Muscle layer of colon (tissue), 2 donors: ENCODE measurements around the gene PTPRG.
A peak's percentile ranks its signal among the peaks of the same experiment; 100 is the strongest.
"Not testable (repeated sequence)": the region's sequence is repeated elsewhere in the genome, so short reads cannot be mapped to it uniquely, and the experiment has no call there.

Experiments
- H3K27ac ChIP-seq: one replicate; pipeline ENCODE4 v1.7.0; 2013; ENCODE audit warnings: low read depth, mild to moderate bottlenecking, low read length, moderate library complexity
- H3K27me3 ChIP-seq, 2 donors: one replicate each; pipeline ENCODE4 v1.7.0; 2013; ENCODE audit warnings: low read length in 2 of 2, mild to moderate bottlenecking in 2 of 2; ENCODE audit not compliant: insufficient read depth in 2 of 2, control insufficient read depth in 1 of 2
- H3K36me3 ChIP-seq: one replicate; pipeline ENCODE4 v1.7.0; 2013; ENCODE audit warnings: mild to moderate bottlenecking, low read length; ENCODE audit not compliant: insufficient read depth
- H3K4me1 ChIP-seq: one replicate; pipeline ENCODE4 v1.7.0; 2013; ENCODE audit warnings: mild to moderate bottlenecking, low read length; ENCODE audit not compliant: insufficient read depth
- H3K4me3 ChIP-seq, 2 donors: one replicate each; pipeline ENCODE4 v1.7.0; 2013; ENCODE audit warnings: low read length in 2 of 2, low read depth in 1 of 2, mild to moderate bottlenecking in 1 of 2, moderate library complexity in 1 of 2
- H3K9ac ChIP-seq: one replicate; pipeline ENCODE4 v1.7.0; 2013; ENCODE audit warnings: low read length
- H3K9me3 ChIP-seq: one replicate; pipeline ENCODE4 v1.7.0; 2013; ENCODE audit warnings: mild to moderate bottlenecking, low read length
- donor health status: abdominal sarcoma.
- donor health status: Adenocarcinoma of cecum.

The PTPRG gene

DNA sequence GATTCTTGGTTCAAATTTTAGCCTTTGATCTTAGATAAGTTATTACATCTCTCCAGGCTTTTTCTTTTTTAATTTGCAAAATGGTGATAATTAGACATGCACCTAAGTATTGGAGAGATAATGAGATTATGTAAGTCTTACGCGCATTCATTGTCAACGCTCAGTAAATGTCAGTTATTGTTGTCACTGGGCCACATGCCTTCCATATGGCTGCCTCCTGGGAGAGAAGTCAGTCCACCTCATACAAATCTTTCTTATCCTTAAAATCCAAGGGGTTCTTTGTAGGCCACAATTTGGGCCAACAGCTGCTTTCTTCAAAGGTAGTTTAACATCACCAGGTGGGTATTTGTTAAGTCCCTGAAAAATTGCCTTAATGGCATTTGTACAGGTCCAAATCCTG, 25.5 kb upstream of the PTPRG start:
- H3K9ac ChIP-seq, result no peak overlapping the region
- no peaks in the 10 kb centered on the region for H3K27me3 ChIP-seq
- no peak overlapping the region for H3K27ac ChIP-seq
- no peaks in the 10 kb centered on the region for H3K9me3 ChIP-seq
- no peaks in the 10 kb centered on the region for H3K36me3 ChIP-seq
- H3K4me3 ChIP-seq, result no peak overlapping the region
- no peaks in the 10 kb centered on the region for H3K4me1 ChIP-seq

DNA sequence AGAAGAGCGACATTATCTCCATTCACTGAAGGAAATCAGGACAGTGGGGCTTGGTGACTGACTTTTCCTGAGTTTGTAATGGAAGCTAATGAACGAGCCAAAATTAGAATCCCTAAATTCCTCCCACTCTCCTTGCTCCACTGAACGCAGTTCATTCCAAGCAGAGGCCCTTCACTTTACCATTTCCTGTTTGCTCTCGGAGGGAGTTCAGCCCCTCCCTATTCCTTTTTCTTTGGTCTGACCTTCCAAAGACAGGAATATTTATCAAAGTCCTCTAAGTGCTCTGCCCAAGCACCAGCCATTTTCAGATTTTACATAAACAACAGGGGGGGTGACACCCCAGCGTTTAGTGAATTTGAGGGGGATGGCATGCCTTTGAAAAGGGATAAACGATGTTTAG, 24.0 kb upstream of the PTPRG start:
- H3K4me1 ChIP-seq, result no peaks in the 10 kb centered on the region
- H3K27me3 ChIP-seq, result no peaks in the 10 kb centered on the region
- no peak overlapping the region for H3K4me3 ChIP-seq
- no peaks in the 10 kb centered on the region for H3K9me3 ChIP-seq
- H3K27ac ChIP-seq, result no peak overlapping the region
- H3K9ac ChIP-seq, result no peak overlapping the region
- no peaks in the 10 kb centered on the region for H3K36me3 ChIP-seq

DNA sequence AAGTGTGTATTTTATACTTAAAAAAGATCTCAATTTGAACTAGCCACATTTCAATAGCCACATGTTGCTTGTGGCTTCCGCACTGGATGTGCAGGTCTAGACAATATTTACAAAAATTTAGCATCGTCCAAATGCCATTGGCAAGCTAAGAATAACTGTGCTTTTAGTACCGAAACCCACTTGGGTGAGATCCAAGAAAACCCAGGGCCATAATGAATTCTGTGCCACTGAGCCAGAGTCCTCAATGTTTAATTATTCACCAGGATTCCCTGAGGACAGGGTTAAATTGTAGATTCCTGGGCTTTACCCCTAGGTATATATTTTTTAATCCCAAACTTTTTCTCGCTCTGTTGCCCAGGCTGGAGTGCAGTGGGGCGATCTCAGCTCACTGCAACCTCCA, 22.9 kb upstream of the PTPRG start:
- H3K9me3 ChIP-seq, result no peaks in the 10 kb centered on the region
- no peak overlapping the region for H3K4me3 ChIP-seq
- H3K4me1 ChIP-seq, result no peaks in the 10 kb centered on the region
- H3K36me3 ChIP-seq, result no peaks in the 10 kb centered on the region
- no peak overlapping the region for H3K9ac ChIP-seq
- no peaks in the 10 kb centered on the region for H3K27me3 ChIP-seq
- no peak overlapping the region for H3K27ac ChIP-seq

DNA sequence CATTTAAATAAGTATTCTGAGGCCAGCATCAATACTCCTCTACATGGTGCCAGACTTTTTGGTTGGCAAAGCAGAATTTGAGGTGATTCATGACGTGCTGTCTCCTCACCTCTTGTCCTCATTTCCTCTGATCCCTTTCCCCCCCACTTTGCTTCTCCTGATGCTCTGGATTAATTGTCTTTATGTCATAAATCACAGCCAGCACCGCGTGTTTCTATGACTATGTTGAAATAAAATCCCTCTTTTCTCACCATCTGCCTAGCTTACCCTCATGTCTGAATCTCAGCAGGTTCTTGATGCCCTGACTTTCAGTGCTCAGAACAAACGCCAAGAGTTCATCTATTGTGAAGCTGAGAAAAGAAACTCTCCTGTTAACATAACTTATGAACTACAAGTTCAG, 19.7 kb upstream of the PTPRG start:
- no peaks in the 10 kb centered on the region for H3K4me1 ChIP-seq
- no peak overlapping the region for H3K27ac ChIP-seq
- H3K9me3 ChIP-seq, result no peaks in the 10 kb centered on the region
- no peaks in the 10 kb centered on the region for H3K36me3 ChIP-seq
- H3K27me3 ChIP-seq, result no peaks in the 10 kb centered on the region
- no peak overlapping the region for H3K4me3 ChIP-seq
- H3K9ac ChIP-seq, result no peak overlapping the region

DNA sequence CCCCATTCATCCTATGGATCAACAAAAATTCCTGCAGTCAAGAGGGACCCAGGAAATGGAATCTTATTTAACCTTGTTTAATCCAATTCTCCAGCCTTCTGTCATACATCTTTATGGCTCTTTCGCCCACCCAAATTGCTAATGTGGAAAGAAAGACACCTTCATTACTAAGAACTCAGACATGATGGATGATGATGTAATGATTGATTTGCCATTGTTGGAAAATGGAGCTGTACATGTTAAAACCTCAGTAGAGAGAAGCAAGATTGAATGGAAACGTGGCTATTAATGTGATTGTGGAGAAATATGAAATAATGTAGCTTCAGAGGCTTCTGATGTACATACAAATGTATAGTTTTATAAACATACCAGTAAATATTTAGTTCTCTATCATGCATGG, 15.7 kb upstream of the PTPRG start:
- Histone ChIP-seq H3K27me3 (no peaks in the 10 kb centered on the region), H3K9me3 (no peaks in the 10 kb centered on the region), H3K4me1 (no peaks in the 10 kb centered on the region), H3K27ac (no peak overlapping the region), H3K4me3 (no peak overlapping the region), H3K9ac (no peak overlapping the region), H3K36me3 (no peaks in the 10 kb centered on the region)

DNA sequence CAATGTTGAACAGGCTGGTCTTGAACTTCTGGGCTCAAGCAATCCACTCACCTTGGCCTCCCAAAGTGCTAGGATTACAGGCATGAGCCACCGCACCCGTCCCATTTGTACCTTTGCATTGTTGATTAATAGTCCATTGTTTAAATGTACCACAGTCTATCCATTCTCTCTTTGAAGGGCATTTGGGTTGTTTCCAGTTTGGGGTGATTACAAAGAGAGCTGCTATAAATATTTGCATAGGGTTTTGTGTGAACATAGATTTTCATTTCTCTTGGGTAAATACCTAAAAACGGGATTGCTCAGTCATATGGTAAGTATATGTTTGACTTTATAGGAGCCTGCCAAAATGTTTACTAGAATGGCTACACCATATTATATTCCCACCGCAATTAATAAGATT, 13.7 kb upstream of the PTPRG start:
- Histone ChIP-seq H3K9me3 (no peaks in the 10 kb centered on the region), H3K27ac (no peak overlapping the region), H3K4me3 (no peak overlapping the region), H3K36me3 (no peaks in the 10 kb centered on the region), H3K4me1 (no peaks in the 10 kb centered on the region), H3K27me3 (no peaks in the 10 kb centered on the region), H3K9ac (no peak overlapping the region)

DNA sequence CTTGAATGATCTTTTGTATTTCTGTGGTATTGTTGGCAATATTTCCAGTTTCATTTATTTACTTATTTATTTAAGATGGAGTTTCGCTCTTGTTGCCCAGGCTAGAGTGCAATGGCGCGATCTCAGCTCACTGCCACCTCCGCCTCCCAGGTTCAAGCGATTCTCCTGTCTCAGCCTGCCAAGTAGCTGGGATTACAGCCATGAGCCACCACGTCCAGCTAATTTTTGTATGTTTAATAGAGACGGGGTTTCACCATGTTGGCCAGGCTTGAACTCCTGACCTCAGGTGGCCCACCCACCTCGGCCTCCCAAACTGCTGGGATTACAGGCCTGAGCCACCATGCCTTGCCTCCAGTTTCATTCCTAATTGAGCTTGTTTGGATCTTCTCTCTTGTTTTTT, 8.7 kb upstream of the PTPRG start:
- H3K9ac ChIP-seq, H3K36me3 ChIP-seq, H3K9me3 ChIP-seq, H3K4me3 ChIP-seq, H3K27me3 ChIP-seq, H3K27ac ChIP-seq, H3K4me1 ChIP-seq: not testable (repeated sequence)

DNA sequence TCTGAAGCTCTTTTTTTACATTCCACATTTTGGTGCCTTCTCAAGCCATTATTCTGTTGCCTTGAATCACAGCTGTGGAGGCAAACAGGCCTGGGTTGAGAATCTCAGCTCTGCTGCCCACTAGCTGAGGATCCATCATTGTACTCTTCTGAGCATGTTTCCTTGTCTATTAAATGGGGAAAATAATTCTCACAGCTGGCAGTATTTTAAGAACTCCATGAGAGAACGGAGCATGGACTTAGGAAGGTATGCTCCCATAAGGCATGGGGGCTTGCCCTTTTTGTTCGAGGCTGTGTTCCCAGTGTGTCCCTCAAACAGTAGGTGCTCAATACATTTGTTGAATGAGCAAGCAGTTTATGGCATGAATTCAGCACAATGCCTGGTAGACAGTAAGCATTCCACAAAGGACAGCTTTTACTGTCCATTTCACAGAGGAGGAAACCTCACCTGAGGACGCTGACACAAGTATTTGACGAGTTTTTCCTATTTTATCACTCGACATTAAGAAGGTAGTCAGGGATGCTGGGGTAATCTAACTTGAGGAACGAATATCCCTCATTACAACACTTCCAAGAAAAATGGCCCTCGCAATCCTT, 2.1 kb upstream of the PTPRG start:
- Histone ChIP-seq H3K27me3 (no peaks in the 10 kb centered on the region), H3K4me1 (no peaks in the 10 kb centered on the region), H3K9me3 (no peaks in the 10 kb centered on the region), H3K27ac (no peak overlapping the region), H3K36me3 (no peaks in the 10 kb centered on the region), H3K4me3 (no peak overlapping the region), H3K9ac (no peak overlapping the region)

DNA sequence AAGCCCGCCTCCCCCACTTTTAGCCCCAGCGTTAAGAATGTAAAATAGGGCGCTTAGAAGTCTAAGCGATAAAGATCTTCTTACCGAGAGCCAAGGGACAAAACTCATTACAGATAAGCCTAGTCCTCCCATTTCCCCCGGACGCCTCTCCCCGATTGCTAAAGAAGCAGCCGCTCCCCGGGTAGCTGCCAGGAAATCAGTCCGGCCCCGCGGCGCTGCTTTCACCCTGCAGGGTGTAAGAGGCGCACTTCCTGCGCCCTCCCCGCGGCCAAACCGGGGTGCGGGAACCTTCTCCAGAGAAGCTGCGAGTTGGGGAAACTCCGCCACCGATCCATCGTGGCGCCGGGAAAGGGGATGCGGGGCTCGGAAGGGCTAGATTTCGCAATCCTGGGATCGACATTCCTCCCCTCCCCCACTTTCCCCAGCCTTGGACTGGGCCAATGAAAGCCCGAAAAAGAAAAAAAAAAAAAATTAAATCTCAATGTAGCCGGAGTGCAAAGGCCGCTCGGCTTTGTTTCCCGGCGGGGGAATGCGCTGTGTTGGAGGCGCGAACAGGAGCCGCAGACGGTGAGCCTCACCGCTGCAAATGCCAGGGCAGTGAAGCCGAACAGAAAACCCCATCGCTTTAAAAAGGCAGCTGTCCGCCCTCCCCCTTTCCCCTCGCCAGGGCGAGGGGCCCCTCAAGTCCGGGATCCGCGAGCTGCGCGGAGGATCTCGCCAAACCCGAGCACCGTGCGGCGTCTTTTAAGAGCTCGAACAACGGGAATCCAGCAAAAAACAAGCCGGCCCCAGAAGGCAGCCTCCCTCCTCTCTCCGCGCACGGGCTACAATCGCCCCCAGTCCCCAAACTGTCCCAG, 626 bp upstream of the PTPRG start:
- H3K4me1 ChIP-seq, result peaks cover 11% of the 10 kb centered on the region
- H3K27me3 ChIP-seq, result no peaks in the 10 kb centered on the region
- no peaks in the 10 kb centered on the region for H3K9me3 ChIP-seq
- H3K36me3 ChIP-seq, result no peaks in the 10 kb centered on the region
- peak overlapping the region; percentile 93 for H3K27ac ChIP-seq
- H3K9ac ChIP-seq, result peak overlapping the region; percentile 74
- peak overlapping the region; percentile 82 to 84 for H3K4me3 ChIP-seq

DNA sequence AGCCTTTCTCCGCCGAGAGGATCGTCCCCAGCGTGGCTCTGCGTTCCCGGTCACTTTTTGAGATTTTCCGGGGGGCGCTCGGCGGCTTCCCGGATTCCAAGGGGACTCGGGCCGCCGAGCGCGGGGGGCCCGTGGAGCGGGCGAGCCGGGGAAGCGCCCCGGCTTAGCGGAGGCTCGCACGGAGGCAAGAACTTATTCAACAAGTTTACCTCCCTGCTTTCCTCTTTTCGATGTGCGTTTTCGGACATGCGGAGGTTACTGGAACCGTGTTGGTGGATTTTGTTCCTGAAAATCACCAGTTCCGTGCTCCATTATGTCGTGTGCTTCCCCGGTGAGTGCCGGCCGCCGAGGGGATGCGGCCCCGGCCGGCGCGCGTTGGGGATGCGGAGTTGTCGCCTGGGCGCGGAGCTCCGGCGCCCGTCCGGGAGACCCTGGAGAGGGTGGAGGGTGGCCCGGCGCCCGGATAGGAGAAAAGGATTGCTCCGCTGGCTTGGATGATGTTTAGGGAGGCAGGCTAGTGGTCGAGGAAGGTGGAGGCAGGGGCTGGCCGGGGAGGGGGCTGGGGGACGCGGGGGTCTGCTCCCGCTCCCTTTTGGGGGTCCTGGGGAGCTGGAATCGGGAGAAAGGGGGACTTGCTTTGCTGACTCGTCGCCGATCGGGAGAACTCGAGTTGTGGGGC, 810 bp downstream of the PTPRG start:
- H3K9ac ChIP-seq, result peak overlapping the region; percentile 82
- no peaks in the 10 kb centered on the region for H3K36me3 ChIP-seq
- peak overlapping the region; percentile 84 for H3K4me3 ChIP-seq
- no peaks in the 10 kb centered on the region for H3K27me3 ChIP-seq
- peak overlapping the region; percentile 93 for H3K27ac ChIP-seq
- no peaks in the 10 kb centered on the region for H3K9me3 ChIP-seq
- H3K4me1 ChIP-seq, result peaks cover 17% of the 10 kb centered on the region

DNA sequence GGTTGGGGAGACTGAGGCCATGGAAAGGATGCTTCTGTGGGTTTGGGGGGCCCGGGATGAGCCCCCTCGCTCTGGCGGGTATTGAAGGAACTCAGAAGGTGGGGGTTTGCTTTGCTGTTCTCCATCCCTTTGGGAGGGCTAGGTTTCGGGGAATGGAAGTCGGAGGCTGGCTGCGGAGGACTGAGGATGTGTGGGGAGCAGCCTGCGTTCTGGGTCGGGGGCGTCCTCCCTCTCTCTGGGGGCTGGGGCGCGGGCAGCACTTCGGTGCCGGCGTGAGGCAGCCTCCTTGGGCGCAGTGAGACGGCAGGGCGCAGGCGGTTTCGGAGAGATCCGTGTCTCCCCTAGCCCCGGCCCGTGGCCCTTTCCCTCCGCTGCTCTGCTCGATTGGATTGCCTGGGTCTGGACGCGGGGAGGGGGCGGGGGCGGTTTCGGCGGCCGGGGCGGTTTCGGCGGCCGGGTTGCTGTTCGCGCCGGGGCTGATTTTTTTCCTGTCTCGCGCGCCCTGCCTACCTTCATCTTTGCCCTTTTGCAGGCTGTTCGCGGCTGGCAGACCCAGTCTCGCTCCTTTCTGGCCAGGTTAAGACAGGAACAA, 1.4 kb downstream of the PTPRG start:
- Histone ChIP-seq H3K27me3 (no peaks in the 10 kb centered on the region), H3K27ac (peak overlapping the region; percentile 93), H3K9me3 (no peaks in the 10 kb centered on the region), H3K4me1 (peaks cover 17% of the 10 kb centered on the region), H3K4me3 (peak overlapping the region; percentile 84), H3K9ac (peak overlapping the region; percentile 82), H3K36me3 (no peaks in the 10 kb centered on the region)
